ENCODE results near the gene PCBD2.

DNA sequence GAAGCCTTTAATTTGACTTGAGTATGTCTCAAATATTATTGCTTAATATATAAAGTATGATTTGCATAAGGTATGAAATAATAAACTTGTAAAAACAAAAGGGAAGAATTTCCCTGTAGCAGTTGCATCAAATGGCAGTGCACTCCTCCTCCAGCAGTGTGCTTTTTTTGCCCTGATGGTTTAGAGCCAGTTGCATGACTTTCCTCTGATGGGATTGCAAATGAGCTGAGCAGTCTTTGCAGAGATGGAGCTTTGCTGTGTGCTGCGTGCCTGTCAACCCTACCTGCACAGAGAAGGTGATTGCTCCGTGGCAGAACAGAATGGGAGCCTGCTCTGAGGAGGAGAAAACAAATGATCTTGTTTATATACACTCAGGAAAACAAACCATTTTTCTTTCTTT is 40.1 kb downstream of the PCBD2 start:
- TF ChIP-seq TARDBP (IDR thresholded peaks at IDR 0.05), result no peak
- TF ChIP-seq SUZ12 (IDR thresholded peaks at IDR 0.05), result no peak
- TF ChIP-seq ELF4 (IDR thresholded peaks at IDR 0.05), result no peak
- TF ChIP-seq BHLHE40 (IDR thresholded peaks at IDR 0.05; ENCODE audit: borderline replicate concordance), result no peak
- TF ChIP-seq SP1 (IDR thresholded peaks at IDR 0.05), result no peak
- TF ChIP-seq, protein P1, sequence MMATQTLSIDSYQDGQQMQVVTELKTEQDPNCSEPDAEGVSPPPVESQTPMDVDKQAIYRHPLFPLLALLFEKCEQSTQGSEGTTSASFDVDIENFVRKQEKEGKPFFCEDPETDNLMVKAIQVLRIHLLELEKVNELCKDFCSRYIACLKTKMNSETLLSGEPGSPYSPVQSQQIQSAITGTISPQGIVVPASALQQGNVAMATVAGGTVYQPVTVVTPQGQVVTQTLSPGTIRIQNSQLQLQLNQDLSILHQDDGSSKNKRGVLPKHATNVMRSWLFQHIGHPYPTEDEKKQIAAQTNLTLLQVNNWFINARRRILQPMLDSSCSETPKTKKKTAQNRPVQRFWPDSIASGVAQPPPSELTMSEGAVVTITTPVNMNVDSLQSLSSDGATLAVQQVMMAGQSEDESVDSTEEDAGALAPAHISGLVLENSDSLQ (IDR thresholded peaks at IDR 0.05), result no peak
- no peak for TF ChIP-seq HDGF (IDR thresholded peaks at IDR 0.05; ENCODE audit: borderline replicate concordance)
- TF ChIP-seq FOXM1 (IDR thresholded peaks at IDR 0.05; ENCODE audit: borderline replicate concordance), result no peak
